Measurements from ENCODE around the gene GJB1.

The GJB1 gene

GRCh38 chrX:71214604-71215337 is 8.3 kb upstream of the GJB1 start:
- Histone ChIP-seq H2BK15ac (ENCODE audit: low read depth, poor library complexity, severe bottlenecking) (no peak overlapping the region), H3K4me2 (ENCODE audit: low read length, poor library complexity, severe bottlenecking) (no peak overlapping the region), H2BK120ac (ENCODE audit: low read depth, low read length) (no peak overlapping the region), H3K4me1 (ENCODE audit: control insufficient read depth, insufficient read depth, low read depth, low read length) (peaks cover 8% of the 10 kb centered on the region), H3K27me3 (ENCODE audit: control insufficient read depth in 1 of 2, insufficient read depth in 1 of 2, low read length in 2 of 2) (peaks cover 0 to 53% of the 10 kb centered on the region in 2 experiments), H2BK12ac (ENCODE audit: low read length in 2 of 2) (no peak overlapping the region), H3K23ac (ENCODE audit: low read length in 2 of 2) (no peak overlapping the region), H3K9ac (ENCODE audit: low read length) (no peak overlapping the region), H3K18ac (ENCODE audit: low read depth in 1 of 2, low read length in 2 of 2) (no peak overlapping the region), H2BK5ac (ENCODE audit: low read depth, low read length, poor library complexity, severe bottlenecking) (no peak overlapping the region), H3K14ac (ENCODE audit: low read length in 2 of 2) (no peak overlapping the region), H2AFZ (ENCODE audit: low read depth, low read length) (no peak overlapping the region), H3K36me3 (ENCODE audit: control insufficient read depth in 1 of 2, insufficient read depth in 2 of 2, low read depth in 1 of 2, low read length in 2 of 2) (no peaks in the 10 kb centered on the region), H3K27ac (ENCODE audit: low read length, poor library complexity, severe bottlenecking) (no peak overlapping the region), H3K4me3 (ENCODE audit: insufficient read depth in 1 of 2, low read depth in 1 of 2, low read length in 2 of 2) (no peak overlapping the region), H2AK5ac (ENCODE audit: low read length, severe bottlenecking) (no peak overlapping the region), H3K79me1 (replicated peaks; ENCODE audit: low read length, poor library complexity, severe bottlenecking) (no peaks in the 10 kb centered on the region), H3K9me3 (ENCODE audit: control insufficient read depth, low read length) (no peaks in the 10 kb centered on the region), H3K4ac (ENCODE audit: low read depth in 1 of 2, low read length in 2 of 2) (no peak overlapping the region), H4K91ac (ENCODE audit: low read length) (no peak overlapping the region), H4K8ac (ENCODE audit: low read length) (no peak overlapping the region)
- DNase-seq, result no peak
- WGBS, result 89% methylated on average over 4 of the region's 5 CpGs

DNA sequence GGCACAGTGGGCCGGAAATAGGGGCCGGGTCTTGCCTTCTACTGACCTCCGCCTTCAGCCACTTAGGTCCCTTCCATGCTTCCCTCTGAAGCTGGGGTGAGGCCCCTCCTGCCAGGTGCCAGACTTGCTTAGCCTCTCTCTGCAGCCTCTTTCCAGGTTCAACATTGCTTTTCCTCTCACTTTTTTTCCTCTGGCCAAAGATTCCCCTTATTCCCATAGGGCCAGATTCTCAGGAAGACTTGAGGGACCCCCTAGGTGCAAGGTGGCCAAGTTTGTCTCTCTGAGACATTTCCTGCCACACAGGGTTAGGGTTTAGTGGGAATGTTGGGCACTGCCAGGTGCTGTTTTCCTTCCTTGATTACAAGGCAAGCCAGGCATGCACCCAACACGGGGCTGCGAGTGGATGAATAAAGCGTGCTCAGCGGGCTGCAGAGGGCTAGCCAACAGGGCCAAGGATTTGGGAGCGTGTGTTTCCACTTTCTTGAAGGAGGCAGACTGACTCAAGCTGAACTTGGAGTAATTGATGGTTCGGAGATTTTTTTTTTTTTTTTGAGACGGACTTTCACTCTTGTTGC is 7.6 kb upstream of the GJB1 start:
- H3K4ac ChIP-seq (ENCODE audit: low read depth in 1 of 2, low read length in 2 of 2), result no peak overlapping the region
- peaks cover 0 to 53% of the 10 kb centered on the region in 2 experiments for H3K27me3 ChIP-seq (ENCODE audit: control insufficient read depth in 1 of 2, insufficient read depth in 1 of 2, low read length in 2 of 2)
- no peaks in the 10 kb centered on the region for H3K79me1 ChIP-seq (replicated peaks; ENCODE audit: low read length, poor library complexity, severe bottlenecking)
- H3K4me2 ChIP-seq (ENCODE audit: low read length, poor library complexity, severe bottlenecking), result no peak overlapping the region
- no peak overlapping the region for H3K27ac ChIP-seq (ENCODE audit: low read length, poor library complexity, severe bottlenecking)
- no peak for DNase-seq
- no peak overlapping the region for H2BK15ac ChIP-seq (ENCODE audit: low read depth, poor library complexity, severe bottlenecking)
- no peak overlapping the region for H3K4me3 ChIP-seq (ENCODE audit: insufficient read depth in 1 of 2, low read depth in 1 of 2, low read length in 2 of 2)
- H2AK5ac ChIP-seq (ENCODE audit: low read length, severe bottlenecking), result no peak overlapping the region
- no peak overlapping the region for H4K91ac ChIP-seq (ENCODE audit: low read length)
- no peak overlapping the region for H2AFZ ChIP-seq (ENCODE audit: low read depth, low read length)
- H4K8ac ChIP-seq (ENCODE audit: low read length), result no peak overlapping the region
- H3K23ac ChIP-seq (ENCODE audit: low read length in 2 of 2), result no peak overlapping the region
- H3K9me3 ChIP-seq (ENCODE audit: control insufficient read depth, low read length), result no peaks in the 10 kb centered on the region
- H2BK5ac ChIP-seq (ENCODE audit: low read depth, low read length, poor library complexity, severe bottlenecking), result no peak overlapping the region
- no peaks in the 10 kb centered on the region for H3K36me3 ChIP-seq (ENCODE audit: control insufficient read depth in 1 of 2, insufficient read depth in 2 of 2, low read depth in 1 of 2, low read length in 2 of 2)
- no peak overlapping the region for H3K14ac ChIP-seq (ENCODE audit: low read length in 2 of 2)
- no peak overlapping the region for H3K18ac ChIP-seq (ENCODE audit: low read depth in 1 of 2, low read length in 2 of 2)
- WGBS, result 94% methylated on average over 8 of the region's 10 CpGs
- H3K4me1 ChIP-seq (ENCODE audit: control insufficient read depth, insufficient read depth, low read depth, low read length), result peaks cover 8% of the 10 kb centered on the region
- no peak overlapping the region for H2BK12ac ChIP-seq (ENCODE audit: low read length in 2 of 2)
- H3K9ac ChIP-seq (ENCODE audit: low read length), result no peak overlapping the region
- H2BK120ac ChIP-seq (ENCODE audit: low read depth, low read length), result no peak overlapping the region

GRCh38 chrX:71216485-71216884 is 6.5 kb upstream of the GJB1 start:
- Histone ChIP-seq H3K27me3 (ENCODE audit: control insufficient read depth in 1 of 2, insufficient read depth in 1 of 2, low read length in 2 of 2) (peaks cover 0 to 55% of the 10 kb centered on the region in 2 experiments), H3K4me1 (ENCODE audit: control insufficient read depth, insufficient read depth, low read depth, low read length) (peaks cover 8% of the 10 kb centered on the region), H2BK12ac (ENCODE audit: low read length in 2 of 2) (no peak overlapping the region), H3K14ac (ENCODE audit: low read length in 2 of 2) (no peak overlapping the region), H3K4me3 (ENCODE audit: insufficient read depth in 1 of 2, low read depth in 1 of 2, low read length in 2 of 2) (no peak overlapping the region), H3K23ac (ENCODE audit: low read length in 2 of 2) (no peak overlapping the region), H4K8ac (ENCODE audit: low read length) (no peak overlapping the region), H2BK120ac (ENCODE audit: low read depth, low read length) (no peak overlapping the region), H2BK5ac (ENCODE audit: low read depth, low read length, poor library complexity, severe bottlenecking) (no peak overlapping the region), H3K4ac (ENCODE audit: low read depth in 1 of 2, low read length in 2 of 2) (no peak overlapping the region), H2AFZ (ENCODE audit: low read depth, low read length) (no peak overlapping the region), H3K27ac (ENCODE audit: low read length, poor library complexity, severe bottlenecking) (no peak overlapping the region), H3K9ac (ENCODE audit: low read length) (no peak overlapping the region), H3K18ac (ENCODE audit: low read depth in 1 of 2, low read length in 2 of 2) (no peak overlapping the region), H2BK15ac (ENCODE audit: low read depth, poor library complexity, severe bottlenecking) (no peak overlapping the region), H4K91ac (ENCODE audit: low read length) (no peak overlapping the region), H2AK5ac (ENCODE audit: low read length, severe bottlenecking) (no peak overlapping the region), H3K36me3 (ENCODE audit: control insufficient read depth in 1 of 2, insufficient read depth in 2 of 2, low read depth in 1 of 2, low read length in 2 of 2) (no peaks in the 10 kb centered on the region), H3K79me1 (replicated peaks; ENCODE audit: low read length, poor library complexity, severe bottlenecking) (no peaks in the 10 kb centered on the region), H3K9me3 (ENCODE audit: control insufficient read depth, low read length) (no peaks in the 10 kb centered on the region), H3K4me2 (ENCODE audit: low read length, poor library complexity, severe bottlenecking) (no peak overlapping the region)
- 71% methylated on average over 6 of the region's 6 CpGs for WGBS
- no peak for DNase-seq

DNA sequence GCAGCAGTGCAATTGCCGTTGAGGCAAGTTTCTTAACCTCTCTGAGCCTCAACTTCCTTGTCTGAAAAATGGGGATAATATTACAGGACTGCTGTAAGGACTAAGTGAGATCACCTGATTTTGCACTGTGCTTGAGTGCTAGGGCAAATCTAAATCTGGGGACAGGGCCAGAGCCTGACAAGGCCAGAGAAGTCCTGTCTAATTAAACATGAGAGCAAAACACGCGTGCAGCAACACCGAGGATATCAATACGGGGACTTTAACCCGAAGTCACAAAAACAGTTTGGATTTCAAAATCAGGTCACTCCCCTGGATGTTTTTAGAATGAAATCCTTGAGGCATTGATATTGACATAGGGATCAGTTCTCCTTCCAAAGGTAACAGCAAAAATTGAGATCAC is 5.7 kb upstream of the GJB1 start:
- Histone ChIP-seq H3K4ac (ENCODE audit: low read depth in 1 of 2, low read length in 2 of 2) (no peak overlapping the region), H2BK12ac (ENCODE audit: low read length in 2 of 2) (no peak overlapping the region), H2AFZ (ENCODE audit: low read depth, low read length) (no peak overlapping the region), H2BK15ac (ENCODE audit: low read depth, poor library complexity, severe bottlenecking) (no peak overlapping the region), H4K8ac (ENCODE audit: low read length) (no peak overlapping the region), H3K23ac (ENCODE audit: low read length in 2 of 2) (no peak overlapping the region), H2AK5ac (ENCODE audit: low read length, severe bottlenecking) (no peak overlapping the region), H3K4me3 (ENCODE audit: insufficient read depth in 1 of 2, low read depth in 1 of 2, low read length in 2 of 2) (no peak overlapping the region), H2BK5ac (ENCODE audit: low read depth, low read length, poor library complexity, severe bottlenecking) (no peak overlapping the region), H3K79me1 (replicated peaks; ENCODE audit: low read length, poor library complexity, severe bottlenecking) (no peaks in the 10 kb centered on the region), H3K14ac (ENCODE audit: low read length in 2 of 2) (no peak overlapping the region), H3K4me1 (ENCODE audit: control insufficient read depth, insufficient read depth, low read depth, low read length) (peaks cover 8% of the 10 kb centered on the region), H3K27ac (ENCODE audit: low read length, poor library complexity, severe bottlenecking) (no peak overlapping the region), H3K18ac (ENCODE audit: low read depth in 1 of 2, low read length in 2 of 2) (no peak overlapping the region), H3K27me3 (ENCODE audit: control insufficient read depth in 1 of 2, insufficient read depth in 1 of 2, low read length in 2 of 2) (peaks cover 0 to 58% of the 10 kb centered on the region in 2 experiments), H2BK120ac (ENCODE audit: low read depth, low read length) (no peak overlapping the region), H3K36me3 (ENCODE audit: control insufficient read depth in 1 of 2, insufficient read depth in 2 of 2, low read depth in 1 of 2, low read length in 2 of 2) (no peaks in the 10 kb centered on the region), H3K9ac (ENCODE audit: low read length) (no peak overlapping the region), H4K91ac (ENCODE audit: low read length) (no peak overlapping the region), H3K4me2 (ENCODE audit: low read length, poor library complexity, severe bottlenecking) (no peak overlapping the region), H3K9me3 (ENCODE audit: control insufficient read depth, low read length) (no peaks in the 10 kb centered on the region)
- DNase-seq, result no peak
- 100% methylated on average over 6 of the region's 6 CpGs for WGBS
